Amniotic stem cell (primary cell): Measurements from ENCODE around the gene IRGC.

Experiments used
- DNase-seq: peaks from one replicate; lab custom pipeline; 2025; lab: John Stamatoyannopoulos, UW

The IRGC gene

GRCh38 chr19:43692385-43692784, 23.5 kb upstream of the IRGC start:
- no peak for DNase-seq

- no peak for DNase-seq
Measured at GRCh38 chr19:43692877-43693276, 23.0 kb upstream of the IRGC start.

GRCh38 chr19:43694553-43694952, 21.3 kb upstream of the IRGC start:
- no peak for DNase-seq

- DNase-seq: no peak
Measured at GRCh38 chr19:43695985-43696704, 19.7 kb upstream of the IRGC start.

GRCh38 chr19:43697295-43697694, 18.6 kb upstream of the IRGC start:
- DNase-seq: no peak

GRCh38 chr19:43699506-43700394, 16.1 kb upstream of the IRGC start:
- no peak for DNase-seq

GRCh38 chr19:43700395-43701000, 15.4 kb upstream of the IRGC start:
- DNase-seq: peak; percentile 49

GRCh38 chr19:43704002-43704705, 11.7 kb upstream of the IRGC start:
- no peak for DNase-seq

- no peak for DNase-seq
Measured at GRCh38 chr19:43705729-43706128, 10.1 kb upstream of the IRGC start.

GRCh38 chr19:43707158-43707712, 8.6 kb upstream of the IRGC start:
- no peak for DNase-seq

- no peak for DNase-seq
Measured at GRCh38 chr19:43708716-43709115, 7.2 kb upstream of the IRGC start.

- no peak for DNase-seq
Measured at GRCh38 chr19:43711751-43712355, 4.0 kb upstream of the IRGC start.

- no peak for DNase-seq
Measured at GRCh38 chr19:43713208-43713607, 2.7 kb upstream of the IRGC start.

GRCh38 chr19:43718627-43719377, 2.9 kb downstream of the IRGC start:
- no peak for DNase-seq

GRCh38 chr19:43719378-43719868, 3.5 kb downstream of the IRGC start:
- DNase-seq: no peak

- DNase-seq: no peak
Measured at GRCh38 chr19:43719918-43720317, 4.0 kb downstream of the IRGC start.

- DNase-seq: no peak
Measured at GRCh38 chr19:43720936-43721335, 5.1 kb downstream of the IRGC start.

- DNase-seq: no peak
Measured at GRCh38 chr19:43721469-43722048, 5.7 kb downstream of the IRGC start.

GRCh38 chr19:43723588-43723987, 7.7 kb downstream of the IRGC start:
- no peak for DNase-seq

- no peak for DNase-seq
Measured at GRCh38 chr19:43724896-43725295, 9.0 kb downstream of the IRGC start.
